Osteoblast (primary cell): Measurements from ENCODE around the gene ZDHHC20. TPM values are rescaled to one million over a fixed set of nuclear protein-coding genes. Genes with fewer than 3 reads are reported as not detected.

Experiments
- DNase-seq: peaks from one replicate; pipeline ENCODE4 v3.0.0; 2011; ENCODE audit warnings: low spot score, mixed read lengths; ENCODE audit not compliant: insufficient read length; ENCODE audit errors: missing footprints
- H2AFZ ChIP-seq: 2 replicates; pipeline ENCODE4 v1.6.0; 2011; ENCODE audit warnings: mild to moderate bottlenecking, low read length
- H3K27ac ChIP-seq: 2 replicates; pipeline ENCODE4 v1.5.1; 2011; ENCODE audit warnings: mild to moderate bottlenecking, low read depth, low read length, moderate library complexity
- H3K27me3 ChIP-seq: 2 replicates; pipeline ENCODE4 v1.6.0; 2012; ENCODE audit warnings: mild to moderate bottlenecking, control low read depth, inconsistent platforms, low read length, moderate library complexity; ENCODE audit not compliant: insufficient read depth
- H3K36me3 ChIP-seq: 2 replicates; pipeline ENCODE4 v1.5.1; 2011; ENCODE audit warnings: mild to moderate bottlenecking, low read length, control low read depth, moderate library complexity; ENCODE audit not compliant: insufficient read depth
- H3K4me1 ChIP-seq: 2 replicates; pipeline ENCODE4 v1.5.1; 2011; ENCODE audit warnings: mild to moderate bottlenecking, low read length, control low read depth, moderate library complexity; ENCODE audit not compliant: insufficient read depth
- H3K4me2 ChIP-seq: 2 replicates; pipeline ENCODE4 v1.6.0; 2011; ENCODE audit warnings: mild to moderate bottlenecking, low read length; ENCODE audit not compliant: insufficient read depth
- H3K4me3 ChIP-seq: fragments of 200-600 bp; sonication (generic); 3 replicates; pipeline ENCODE4 v1.5.1; 2012; ENCODE audit warnings: mild to moderate bottlenecking, low read length, inconsistent platforms; ENCODE audit not compliant: insufficient read depth
- H3K79me2 ChIP-seq: 2 replicates; pipeline ENCODE4 v1.6.0; 2012; ENCODE audit warnings: mild to moderate bottlenecking, low read length, control low read depth, inconsistent platforms; ENCODE audit not compliant: insufficient read depth
- H3K9me3 ChIP-seq: 2 replicates; pipeline ENCODE4 v1.5.1; 2011; ENCODE audit warnings: low read depth, low read length, control low read depth
- H4K20me1 ChIP-seq: 2 replicates; pipeline ENCODE4 v1.6.0; 2012; ENCODE audit warnings: mild to moderate bottlenecking, low read length, control low read depth; ENCODE audit not compliant: insufficient read depth
- CTCF ChIP-seq: IDR thresholded peaks from 2 replicates; pipeline ENCODE4 v1.5.1; 2011; ENCODE audit warnings: mild to moderate bottlenecking, low read depth, low read length, moderate library complexity; ENCODE audit errors: extremely low read depth
- total RNA-seq: library from RNA; depleted of rRNA; stranded (reverse); fragments of >200 nt; gene quantifications from 2 replicates; pipeline ENCODE4 v1.2.3, GENCODE V29; 2012

ZDHHC20 gene
- total RNA-seq, 1 donor, result 110 TPM

GRCh38 chr13:21450936-21451335 lies 8.2 kb downstream of the ZDHHC20 start:
- no peak overlapping the region for H2AFZ ChIP-seq
- H3K4me3 ChIP-seq, result no peak overlapping the region
- no peak for DNase-seq
- H3K36me3 ChIP-seq, result no peaks in the 10 kb centered on the region
- peaks cover 66% of the 10 kb centered on the region for H3K79me2 ChIP-seq
- no peak overlapping the region for H3K4me2 ChIP-seq
- H3K4me1 ChIP-seq, result peaks cover 10% of the 10 kb centered on the region
- no peaks in the 10 kb centered on the region for H3K27me3 ChIP-seq
- H3K9me3 ChIP-seq, result no peaks in the 10 kb centered on the region
- TF ChIP-seq CTCF, result no peak
- peak overlapping the region; percentile 34 for H3K27ac ChIP-seq
- peaks cover 16% of the 10 kb centered on the region for H4K20me1 ChIP-seq

DNA sequence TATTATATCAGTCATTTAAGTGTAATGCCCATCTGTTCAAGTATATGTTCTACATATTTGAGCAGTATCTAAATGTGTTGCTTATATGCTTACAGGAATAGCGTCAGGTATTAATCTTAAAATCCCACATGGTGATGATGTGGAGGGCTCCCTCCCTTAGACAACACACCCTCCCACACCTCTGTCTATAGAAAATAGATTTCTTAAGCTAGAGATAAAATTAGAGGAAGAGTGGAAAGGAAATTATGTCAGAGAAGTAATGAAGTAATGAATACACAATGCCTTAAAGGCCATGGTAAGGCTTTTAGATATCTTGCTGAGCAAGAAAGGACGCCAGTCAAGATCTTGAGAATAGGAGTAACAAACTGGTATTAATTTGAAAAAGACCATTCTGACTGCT lies 12.4 kb downstream of the ZDHHC20 start:
- H2AFZ ChIP-seq, result no peak overlapping the region
- no peak overlapping the region for H3K27ac ChIP-seq
- H3K27me3 ChIP-seq, result no peaks in the 10 kb centered on the region
- H3K4me2 ChIP-seq, result no peak overlapping the region
- peaks cover 51% of the 10 kb centered on the region for H3K79me2 ChIP-seq
- H4K20me1 ChIP-seq, result peaks cover 7% of the 10 kb centered on the region
- peaks cover 18% of the 10 kb centered on the region for H3K4me1 ChIP-seq
- H3K9me3 ChIP-seq, result no peaks in the 10 kb centered on the region
- no peak for TF ChIP-seq CTCF
- no peaks in the 10 kb centered on the region for H3K36me3 ChIP-seq
- H3K4me3 ChIP-seq, result no peak overlapping the region
- DNase-seq, result no peak

DNA sequence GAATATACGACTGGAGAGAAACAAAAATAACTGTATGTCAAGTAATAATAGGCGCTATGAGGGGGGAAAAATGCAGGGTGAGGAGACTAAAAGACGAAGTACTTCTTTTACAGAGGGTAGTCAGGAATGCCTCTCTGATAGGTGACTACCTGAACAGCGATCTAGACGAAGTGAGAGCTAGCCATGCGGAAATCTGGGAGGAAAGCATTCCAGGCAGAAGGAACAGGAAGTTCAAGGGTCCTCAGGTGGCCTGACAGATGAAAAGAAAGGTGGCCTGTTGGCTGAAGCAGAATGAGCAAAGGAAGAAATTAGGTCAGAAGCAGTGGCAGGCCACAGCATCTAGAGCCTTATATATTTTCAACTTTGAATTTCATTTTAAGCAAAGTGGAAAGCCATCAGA lies 13.3 kb downstream of the ZDHHC20 start:
- no peak overlapping the region for H2AFZ ChIP-seq
- peaks cover 11% of the 10 kb centered on the region for H3K4me1 ChIP-seq
- H3K27me3 ChIP-seq, result no peaks in the 10 kb centered on the region
- no peak for TF ChIP-seq CTCF
- H3K36me3 ChIP-seq, result no peaks in the 10 kb centered on the region
- H3K9me3 ChIP-seq, result no peaks in the 10 kb centered on the region
- H3K4me3 ChIP-seq, result no peak overlapping the region
- H3K27ac ChIP-seq, result no peak overlapping the region
- H4K20me1 ChIP-seq, result peaks cover 7% of the 10 kb centered on the region
- no peak overlapping the region for H3K4me2 ChIP-seq
- DNase-seq, result no peak
- H3K79me2 ChIP-seq, result peaks cover 49% of the 10 kb centered on the region

GRCh38 chr13:21443171-21443570 lies 15.9 kb downstream of the ZDHHC20 start:
- no peaks in the 10 kb centered on the region for H3K27me3 ChIP-seq
- H3K9me3 ChIP-seq, result no peaks in the 10 kb centered on the region
- TF ChIP-seq CTCF, result no peak
- DNase-seq, result no peak
- no peak overlapping the region for H3K4me2 ChIP-seq
- peaks cover 4% of the 10 kb centered on the region for H4K20me1 ChIP-seq
- H2AFZ ChIP-seq, result no peak overlapping the region
- no peaks in the 10 kb centered on the region for H3K36me3 ChIP-seq
- H3K4me1 ChIP-seq, result peaks cover 8% of the 10 kb centered on the region
- peak overlapping the region; percentile 59 for H3K27ac ChIP-seq
- no peak overlapping the region for H3K4me3 ChIP-seq
- peaks cover 55% of the 10 kb centered on the region for H3K79me2 ChIP-seq
